ENCODE data around the gene NEK6.
A peak's percentile ranks its signal among the peaks of the same experiment; 100 is the strongest.

NEK6 gene

GRCh38 chr9:124263213-124263612 is 5.5 kb downstream of the NEK6 start:
- no peak for DNase-seq

GRCh38 chr9:124263800-124264426 is 6.2 kb downstream of the NEK6 start:
- no peak for DNase-seq

GRCh38 chr9:124264823-124265233 is 7.1 kb downstream of the NEK6 start:
- peak in 1 of 2 donors; percentile 59 for DNase-seq

GRCh38 chr9:124265551-124265950 is 7.8 kb downstream of the NEK6 start:
- no peak for DNase-seq

GRCh38 chr9:124266139-124266825 is 8.5 kb downstream of the NEK6 start:
- DNase-seq, result no peak

GRCh38 chr9:124266826-124267201 is 9.1 kb downstream of the NEK6 start:
- DNase-seq, result no peak

GRCh38 chr9:124267271-124267807 is 9.6 kb downstream of the NEK6 start:
- no peak for DNase-seq

- DNase-seq, result no peak
Observed at GRCh38 chr9:124268248-124268647, 10.5 kb downstream of the NEK6 start.

- DNase-seq, result no peak
Observed at GRCh38 chr9:124268661-124269060, 10.9 kb downstream of the NEK6 start.

GRCh38 chr9:124269556-124269955 is 11.8 kb downstream of the NEK6 start:
- no peak for DNase-seq

GRCh38 chr9:124270504-124271335 is 13.0 kb downstream of the NEK6 start:
- DNase-seq, result no peak

GRCh38 chr9:124271660-124272059 is 13.9 kb downstream of the NEK6 start:
- no peak for DNase-seq

- no peak for DNase-seq
Observed at GRCh38 chr9:124272118-124272517, 14.4 kb downstream of the NEK6 start.

- no peak for DNase-seq
Observed at GRCh38 chr9:124272979-124273378, 15.2 kb downstream of the NEK6 start.

- DNase-seq, result no peak
Observed at GRCh38 chr9:124273427-124274160, 15.8 kb downstream of the NEK6 start.

GRCh38 chr9:124274226-124274625 is 16.5 kb downstream of the NEK6 start:
- DNase-seq, result no peak

GRCh38 chr9:124274738-124275137 is 17.0 kb downstream of the NEK6 start:
- no peak for DNase-seq

- no peak for DNase-seq
Observed at GRCh38 chr9:124277420-124277819, 19.7 kb downstream of the NEK6 start.

GRCh38 chr9:124278054-124278540 is 20.3 kb downstream of the NEK6 start:
- peak in 1 of 2 donors; percentile 39 for DNase-seq

- no peak for DNase-seq
Observed at GRCh38 chr9:124279531-124280175, 21.9 kb downstream of the NEK6 start.

- no peak for DNase-seq
Observed at GRCh38 chr9:124280176-124280691, 22.5 kb downstream of the NEK6 start.

GRCh38 chr9:124281931-124282371 is 24.2 kb downstream of the NEK6 start:
- DNase-seq, result peak in 1 of 2 donors; percentile 45
